GM10266 (cell line): ENCODE data around the gene PIP4K2C.
"Not testable (repeated sequence)": the region's sequence is repeated elsewhere in the genome, so short reads cannot be mapped to it uniquely, and the experiment has no call there.

Source experiments
- DNase-seq: peaks from one replicate; pipeline ENCODE4 v3.0.0; 2012; ENCODE audit errors: extremely low spot score
- CTCF ChIP-seq: IDR thresholded peaks from 2 replicates; pipeline ENCODE4 v1.5.1; 2012; ENCODE audit warnings: mild to moderate bottlenecking, low read depth; ENCODE audit not compliant: control insufficient read depth, insufficient read depth; ENCODE audit errors: missing control alignments

The PIP4K2C gene

DNA sequence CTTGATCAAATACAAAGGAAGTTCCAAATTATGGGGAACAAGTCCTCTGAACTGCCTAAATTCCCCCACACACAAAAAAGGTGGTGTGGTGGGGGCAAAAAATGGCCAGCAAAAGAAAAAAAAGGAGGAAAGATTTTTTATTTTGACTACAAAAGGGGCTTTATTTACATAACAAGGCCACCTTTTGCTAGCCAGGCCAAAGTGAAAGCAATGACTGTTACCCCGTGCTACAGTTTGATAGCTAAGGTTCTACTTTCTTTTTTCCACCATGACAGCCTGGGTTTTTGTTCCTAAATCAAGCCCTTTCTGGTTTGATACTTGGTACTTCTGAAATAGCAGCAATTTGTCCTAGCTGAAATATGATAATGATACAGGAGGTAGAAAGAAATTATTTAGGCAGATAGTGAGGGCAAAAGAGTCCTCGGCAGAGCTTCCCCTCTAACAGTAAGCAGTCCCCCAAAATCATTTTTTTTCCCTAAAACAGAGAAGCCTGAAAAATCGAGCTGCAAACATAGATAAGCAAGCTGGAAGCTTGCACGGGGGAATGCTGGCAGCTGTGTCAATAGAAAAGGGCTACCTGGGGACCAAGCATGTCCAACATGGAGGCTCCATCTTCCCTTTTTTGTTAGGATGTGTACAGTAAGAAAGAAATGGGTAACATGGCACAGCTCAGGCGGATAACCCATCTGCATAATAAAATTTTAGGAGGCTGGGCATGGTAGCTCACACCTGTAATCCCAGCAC lies 50.9 kb downstream of the PIP4K2C start:
- DNase-seq = no peak
- no peak for TF ChIP-seq CTCF

- DNase-seq = not testable (repeated sequence)
Measured at GRCh38 chr12:57645990-57646658, 55.1 kb downstream of the PIP4K2C start.

GRCh38 chr12:57646659-57647049 lies 55.7 kb downstream of the PIP4K2C start:
- DNase-seq = not testable (repeated sequence)
